Thoracic aorta (tissue), 2 donors: ENCODE results near the gene RAC2. TPM values are rescaled to one million over a fixed set of nuclear protein-coding genes. Genes with fewer than 3 reads are reported as not detected.

ENCODE experiments used
- ATAC-seq: fragments of 150-250 bp; one replicate; pipeline ENCODE4 v1.8.0; 2017; ENCODE audit warnings: low read depth; ENCODE audit not compliant: insufficient number of reproducible peaks, low FRiP score
- DNase-seq: peaks from one replicate; pipeline ENCODE4 v3.0.0-alpha.2; 2020; ENCODE audit warnings: low spot score
- H3K27ac ChIP-seq, 2 donors: fragments of 200-600 bp; sonication (generic); 1 replicate in 1 of 2; 2 replicates in 1 of 2; pipeline ENCODE4 v1.5.1; 2016; ENCODE audit warnings: mild to moderate bottlenecking in 2 of 2, moderate library complexity in 2 of 2
- H3K27me3 ChIP-seq: fragments of 200-600 bp; sonication (generic); replicated peaks from 2 replicates; pipeline ENCODE4 v1.6.0; 2016; ENCODE audit warnings: mild to moderate bottlenecking; ENCODE audit not compliant: insufficient read depth
- H3K36me3 ChIP-seq: fragments of 200-600 bp; sonication (generic); one replicate; pipeline ENCODE4 v1.5.1; 2016
- H3K4me1 ChIP-seq, 2 donors: fragments of 200-600 bp; sonication (generic); 1 replicate in 1 of 2; 2 replicates in 1 of 2; pipeline versions ENCODE4 v1.5.1 to v1.6.0; 2016; ENCODE audit warnings: low read depth in 2 of 2, mild to moderate bottlenecking in 1 of 2; ENCODE audit not compliant: control insufficient read depth in 1 of 2
- H3K4me3 ChIP-seq: fragments of 200-600 bp; sonication (generic); 2 replicates; pipeline ENCODE4 v1.5.1; 2016; ENCODE audit warnings: mild to moderate bottlenecking
- H3K9me3 ChIP-seq: fragments of 200-600 bp; sonication (generic); 2 replicates; pipeline ENCODE4 v1.5.1; 2016
- total RNA-seq, 2 donors: library from RNA; depleted of rRNA; stranded (reverse); fragments of >200 nt; gene quantifications; one replicate each; pipeline versions ENCODE4 v1.1.0 to v1.2.3, GENCODE V29; 2016
- TF ChIP-seq, protein P1 (sequence below): fragments of 200-600 bp; sonication (generic); IDR thresholded peaks from one replicate; pipeline ENCODE4 v1.5.1; 2019; ENCODE audit warnings: antibody characterized with exemption

RAC2 gene
- total RNA-seq, 2 donors from 2014 or later: 10.7 to 16.2 TPM

DNA sequence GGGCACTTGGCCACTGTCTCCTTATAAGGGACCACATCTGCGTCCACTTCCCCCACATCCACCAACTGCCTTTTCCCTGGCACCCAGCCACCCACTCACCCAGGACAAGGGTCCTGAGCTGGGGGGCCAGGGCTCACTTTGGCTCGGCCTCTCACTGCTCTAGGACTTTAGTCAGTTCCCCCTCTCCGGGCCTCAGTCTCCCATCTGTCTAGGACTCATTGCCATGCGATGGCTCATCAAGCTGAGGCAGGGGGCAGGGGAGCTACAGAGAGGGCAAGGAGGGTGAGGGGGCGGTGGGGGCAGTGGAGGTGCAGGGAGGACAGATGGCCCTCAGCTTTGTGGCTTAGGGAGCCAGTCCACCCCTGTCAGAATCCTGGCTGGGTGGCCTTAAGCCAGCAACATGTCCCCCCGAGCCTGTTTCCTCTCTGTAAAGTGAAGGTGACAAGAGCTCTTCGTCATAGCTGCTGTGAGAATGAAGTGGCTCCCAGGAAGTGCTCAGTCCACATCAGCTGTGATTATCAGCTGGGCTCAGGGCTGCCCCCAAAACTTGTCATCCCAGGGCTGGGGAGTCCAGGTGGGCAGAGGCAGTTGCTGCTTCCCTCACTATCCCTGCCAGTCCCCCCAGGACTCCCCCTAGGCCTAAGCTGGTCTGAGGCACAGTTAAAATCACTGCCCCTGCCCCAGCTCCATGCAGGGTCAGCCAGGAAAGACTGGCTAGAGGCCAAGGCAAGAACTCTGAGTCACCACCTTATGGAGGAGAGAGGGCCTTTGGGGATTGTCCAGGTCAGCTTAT is 14.9 kb downstream of the RAC2 start:
- ATAC-seq (no peak), DNase-seq (no peak)
- Histone ChIP-seq H3K36me3 (no peaks in the 10 kb centered on the region), H3K9me3 (no peaks in the 10 kb centered on the region), H3K4me3 (no peak overlapping the region), H3K4me1 (peaks cover 2 to 4% of the 10 kb centered on the region in 2 donors), H3K27me3 (no peaks in the 10 kb centered on the region), H3K27ac (no peak overlapping the region)
- TF ChIP-seq, protein P1, sequence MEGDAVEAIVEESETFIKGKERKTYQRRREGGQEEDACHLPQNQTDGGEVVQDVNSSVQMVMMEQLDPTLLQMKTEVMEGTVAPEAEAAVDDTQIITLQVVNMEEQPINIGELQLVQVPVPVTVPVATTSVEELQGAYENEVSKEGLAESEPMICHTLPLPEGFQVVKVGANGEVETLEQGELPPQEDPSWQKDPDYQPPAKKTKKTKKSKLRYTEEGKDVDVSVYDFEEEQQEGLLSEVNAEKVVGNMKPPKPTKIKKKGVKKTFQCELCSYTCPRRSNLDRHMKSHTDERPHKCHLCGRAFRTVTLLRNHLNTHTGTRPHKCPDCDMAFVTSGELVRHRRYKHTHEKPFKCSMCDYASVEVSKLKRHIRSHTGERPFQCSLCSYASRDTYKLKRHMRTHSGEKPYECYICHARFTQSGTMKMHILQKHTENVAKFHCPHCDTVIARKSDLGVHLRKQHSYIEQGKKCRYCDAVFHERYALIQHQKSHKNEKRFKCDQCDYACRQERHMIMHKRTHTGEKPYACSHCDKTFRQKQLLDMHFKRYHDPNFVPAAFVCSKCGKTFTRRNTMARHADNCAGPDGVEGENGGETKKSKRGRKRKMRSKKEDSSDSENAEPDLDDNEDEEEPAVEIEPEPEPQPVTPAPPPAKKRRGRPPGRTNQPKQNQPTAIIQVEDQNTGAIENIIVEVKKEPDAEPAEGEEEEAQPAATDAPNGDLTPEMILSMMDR: no peak

DNA sequence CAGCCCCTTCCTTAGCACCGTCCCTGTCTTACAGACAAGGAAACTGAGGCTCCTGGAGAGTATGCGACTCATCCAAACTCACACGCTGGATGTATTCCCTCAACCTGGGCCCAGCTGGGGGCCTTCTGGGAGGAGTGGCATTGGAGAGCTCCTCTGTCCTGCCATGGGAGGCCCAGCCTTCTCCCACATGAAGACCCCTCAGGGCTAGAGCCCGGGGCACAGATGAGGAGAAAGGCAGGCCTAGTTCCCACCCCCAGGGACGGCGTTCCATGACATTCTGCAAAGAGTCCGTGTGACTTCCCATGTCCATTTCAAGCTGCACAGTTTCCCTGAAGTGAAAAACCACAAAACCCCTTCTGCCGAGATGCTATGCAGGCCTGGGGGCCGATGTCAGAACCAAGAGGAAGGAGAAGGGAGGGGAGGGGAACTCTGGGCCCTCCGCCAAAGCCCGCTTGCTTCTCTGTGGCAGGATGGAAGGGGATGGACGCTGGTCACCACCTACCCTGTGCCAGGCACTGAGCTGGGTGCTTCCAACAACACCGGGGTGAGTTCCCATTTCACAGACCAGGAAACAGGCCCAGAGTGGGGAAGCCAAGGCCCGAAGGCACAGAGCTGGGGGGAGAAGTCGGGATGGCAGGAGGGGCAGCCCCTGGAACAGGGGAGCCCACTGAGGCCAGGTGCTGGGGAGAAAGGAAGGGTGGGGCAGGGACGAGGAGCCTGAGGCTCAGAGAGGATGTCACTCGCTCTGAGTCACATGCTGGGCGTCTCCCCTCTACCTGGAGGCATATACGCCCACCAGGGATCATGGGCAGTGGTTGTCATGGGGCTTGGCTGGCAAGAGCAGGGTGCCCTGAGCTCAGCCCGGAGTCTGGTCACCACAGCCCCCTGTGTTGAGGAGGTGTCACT is 15.7 kb downstream of the RAC2 start:
- H3K36me3 ChIP-seq: no peaks in the 10 kb centered on the region
- TF ChIP-seq, protein P1: no peak
- H3K27ac ChIP-seq: no peak overlapping the region
- no peak overlapping the region for H3K4me3 ChIP-seq
- H3K4me1 ChIP-seq: peaks cover 2 to 4% of the 10 kb centered on the region in 2 donors
- DNase-seq: no peak
- ATAC-seq: no peak
- no peaks in the 10 kb centered on the region for H3K27me3 ChIP-seq
- H3K9me3 ChIP-seq: no peaks in the 10 kb centered on the region

DNA sequence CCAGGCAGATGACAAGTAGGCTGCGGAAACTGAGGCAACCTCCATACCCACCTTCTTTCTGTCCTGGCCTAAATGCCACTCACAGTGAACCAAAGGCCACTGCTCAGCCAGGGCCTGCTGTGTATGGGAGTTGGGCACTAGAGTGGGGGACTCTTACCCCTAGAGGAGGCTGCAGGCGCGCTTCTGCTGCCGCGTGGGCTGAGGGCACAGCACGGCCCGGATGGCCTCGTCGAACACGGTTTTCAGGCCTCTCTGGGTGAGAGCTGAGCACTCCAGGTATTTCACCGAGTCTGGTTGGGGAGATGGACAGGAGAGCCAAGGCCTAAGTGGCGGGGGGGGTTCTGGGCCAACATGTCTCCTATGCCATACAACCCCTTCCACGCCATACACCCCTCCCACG is 17.6 kb downstream of the RAC2 start:
- Histone ChIP-seq H3K4me3 (no peak overlapping the region), H3K4me1 (peaks cover 2 to 4% of the 10 kb centered on the region in 2 donors), H3K36me3 (no peaks in the 10 kb centered on the region), H3K9me3 (no peaks in the 10 kb centered on the region), H3K27ac (no peak overlapping the region), H3K27me3 (no peaks in the 10 kb centered on the region)
- TF ChIP-seq, protein P1: no peak
- ATAC-seq: no peak
- DNase-seq: no peak

GRCh38 chr22:37226087-37226486 is 18.0 kb downstream of the RAC2 start:
- Histone ChIP-seq H3K9me3 (no peaks in the 10 kb centered on the region), H3K27me3 (no peaks in the 10 kb centered on the region), H3K27ac (no peak overlapping the region), H3K36me3 (no peaks in the 10 kb centered on the region), H3K4me1 (peaks cover 2 to 4% of the 10 kb centered on the region in 2 donors), H3K4me3 (no peak overlapping the region)
- DNase-seq (no peak), ATAC-seq (no peak)
- TF ChIP-seq, protein P1: no peak

DNA sequence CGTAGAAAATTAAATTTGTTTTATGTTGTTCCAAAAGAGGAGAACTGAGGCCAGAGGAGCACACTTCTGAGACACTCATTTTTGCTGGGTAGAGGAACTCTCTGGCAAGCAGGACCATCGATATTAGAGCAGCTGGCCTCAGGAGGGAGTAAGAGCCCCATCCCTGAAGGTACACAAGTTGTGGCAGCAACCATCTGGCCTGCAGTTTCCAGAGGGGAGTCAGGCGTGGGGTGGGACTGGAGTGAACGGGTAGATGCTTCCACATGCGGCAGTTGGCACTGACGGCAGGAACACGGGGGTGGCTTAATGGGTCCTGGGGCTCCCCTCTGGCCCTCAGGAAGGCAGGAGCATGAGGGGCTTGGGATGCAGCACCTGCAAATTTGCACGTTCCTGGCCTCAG is 18.6 kb downstream of the RAC2 start:
- DNase-seq (no peak), ATAC-seq (no peak)
- TF ChIP-seq, protein P1: no peak
- H3K9me3 ChIP-seq: no peaks in the 10 kb centered on the region
- peaks cover 2 to 4% of the 10 kb centered on the region in 2 donors for H3K4me1 ChIP-seq
- no peaks in the 10 kb centered on the region for H3K27me3 ChIP-seq
- H3K4me3 ChIP-seq: no peak overlapping the region
- H3K36me3 ChIP-seq: no peaks in the 10 kb centered on the region
- no peak overlapping the region for H3K27ac ChIP-seq
